Measurements from ENCODE around the gene RASAL2. TPM values are rescaled to one million over a fixed set of nuclear protein-coding genes. Genes with fewer than 3 reads are reported as not detected.
A peak's percentile ranks its signal among the peaks of the same experiment; 100 is the strongest.

The RASAL2 gene
- total and polyA plus RNA-seq, 2 experiments from 2014 or later = 16.0 to 42.2 TPM

- ATAC-seq = no peak
- Histone ChIP-seq H3K4me3 (no peak overlapping the region), H3K36me3 (ENCODE audit: insufficient read depth) (no peaks in the 10 kb centered on the region), H3F3A (replicated peaks; ENCODE audit: low read depth) (no peaks in the 10 kb centered on the region; the same call in 1 of the 2 replicates), H3K4me2 (no peak overlapping the region), H2AFZ (0 out of 2 replicates have a peak overlapping the region, but pooled peaks have one; percentile 56), H3K4me1 (ENCODE audit: insufficient read depth) (no peaks in the 10 kb centered on the region; the same call in 1 of the 2 replicates), H3K9me2 (ENCODE audit: insufficient read depth) (no peaks in the 10 kb centered on the region; the same call in 1 of the 2 replicates), H3K79me2 (replicated peaks; ENCODE audit: insufficient read depth) (no peaks in the 10 kb centered on the region), H3K27ac (ENCODE audit: low read depth) (no peak overlapping the region), H4K20me1 (replicated peaks; ENCODE audit: insufficient read depth) (no peaks in the 10 kb centered on the region), H3K27me3 (ENCODE audit: insufficient read depth) (no peaks in the 10 kb centered on the region)
- H3K36me3 Mint-ChIP-seq (ENCODE audit: low read depth) = no peaks in the 10 kb centered on the region
- no peak for TF ChIP-seq REST (IDR thresholded peaks at IDR 0.05; ENCODE audit: unreplicated experiment)
- TF ChIP-seq ETS1 (IDR thresholded peaks at IDR 0.05) = no peak
- no peak for TF ChIP-seq EZH2phosphoT487 (IDR thresholded peaks at IDR 0.05; ENCODE audit: unreplicated experiment)
- TF ChIP-seq EZH2 (IDR thresholded peaks at IDR 0.05; ENCODE audit: low read depth, unreplicated experiment) = no peak
- no peak for TF ChIP-seq ZNF331 (CRISPR knock-in tag; IDR thresholded peaks at IDR 0.05; ENCODE audit: low read depth)
- TF ChIP-seq POLR2AphosphoS5 (IDR thresholded peaks at IDR 0.05; ENCODE audit: low read depth) = no peak
- TF ChIP-seq JUNB (IDR thresholded peaks at IDR 0.05; ENCODE audit: unreplicated experiment) = no peak
- no peak for TF ChIP-seq NANOG (IDR thresholded peaks at IDR 0.05; ENCODE audit: borderline replicate concordance)
- TF ChIP-seq ZNF462 (CRISPR knock-in tag; IDR thresholded peaks at IDR 0.05) = no peak
- no peak for TF ChIP-seq CTCF (conservative IDR thresholded peaks at IDR 0.05; ENCODE audit: low read depth in 2 of 2)
- no peak for TF ChIP-seq CREB1 (CRISPR knock-in tag; IDR thresholded peaks at IDR 0.05; ENCODE audit: low read depth)
- TF ChIP-seq ZNF114 (CRISPR knock-in tag; IDR thresholded peaks at IDR 0.05) = no peak
- no peak for TF ChIP-seq STAT1 (IDR thresholded peaks at IDR 0.05; ENCODE audit: unreplicated experiment)
- H3K9me3 Mint-ChIP-seq = no peaks in the 10 kb centered on the region; the same call in 2 of the 3 replicates
- peaks cover 2% of the 10 kb centered on the region for H3K27me3 Mint-ChIP-seq (ENCODE audit: insufficient read depth, low read depth, poor library complexity)
- no peak overlapping the region for H3K27ac Mint-ChIP-seq
- H3K4me3 Mint-ChIP-seq = no peak overlapping the region
- H3K4me1 Mint-ChIP-seq = peaks cover 20% of the 10 kb centered on the region
- DNase-seq (ENCODE audit: low spot score) = no peak
Measured at GRCh38 chr1:178497903-178498478, 404.1 kb downstream of the RASAL2 start.

Measured in GM23338 (cell line).